NT2/D1 (cell line): Measurements from ENCODE around the gene MMP11.

ENCODE experiments used
- DNase-seq: peaks from one replicate; pipeline ENCODE4 v3.0.0-alpha.2; 2011; ENCODE audit warnings: low read depth, low spot score
- H3K27me3 ChIP-seq: 2 replicates; pipeline ENCODE4 v1.6.0; 2011; ENCODE audit warnings: mild to moderate bottlenecking; ENCODE audit not compliant: insufficient read length, insufficient read depth
- H3K36me3 ChIP-seq: 2 replicates; pipeline ENCODE4 v1.6.1; 2011; ENCODE audit warnings: mild to moderate bottlenecking, low read length, mixed read lengths; ENCODE audit not compliant: insufficient read depth, insufficient read length
- H3K4me1 ChIP-seq: 2 replicates; pipeline ENCODE4 v1.5.1; 2011; ENCODE audit not compliant: insufficient read depth, insufficient read length
- H3K4me3 ChIP-seq: 2 replicates; pipeline ENCODE4 v1.5.1; 2011; ENCODE audit warnings: low read depth; ENCODE audit not compliant: insufficient read length
- H3K9ac ChIP-seq: 2 replicates; pipeline ENCODE4 v1.6.0; 2011; ENCODE audit warnings: low read depth; ENCODE audit not compliant: insufficient read length
- H3K9me3 ChIP-seq: 2 replicates; pipeline ENCODE4 v1.5.1; 2011; ENCODE audit warnings: mild to moderate bottlenecking, low read length; ENCODE audit not compliant: insufficient read depth
- SUZ12 ChIP-seq: IDR thresholded peaks from 2 replicates; pipeline ENCODE4 v1.6.1; 2011; ENCODE audit not compliant: insufficient read length, insufficient read depth; ENCODE audit errors: extremely low read depth
- YY1 ChIP-seq: IDR thresholded peaks from 2 replicates; pipeline ENCODE4 v1.6.1; 2011; ENCODE audit not compliant: insufficient read length, insufficient read depth
- ZNF274 ChIP-seq: IDR thresholded peaks from 2 replicates; pipeline ENCODE4 v1.6.1; 2011; ENCODE audit warnings: mild to moderate bottlenecking, low read depth, low read length

MMP11 gene

DNA sequence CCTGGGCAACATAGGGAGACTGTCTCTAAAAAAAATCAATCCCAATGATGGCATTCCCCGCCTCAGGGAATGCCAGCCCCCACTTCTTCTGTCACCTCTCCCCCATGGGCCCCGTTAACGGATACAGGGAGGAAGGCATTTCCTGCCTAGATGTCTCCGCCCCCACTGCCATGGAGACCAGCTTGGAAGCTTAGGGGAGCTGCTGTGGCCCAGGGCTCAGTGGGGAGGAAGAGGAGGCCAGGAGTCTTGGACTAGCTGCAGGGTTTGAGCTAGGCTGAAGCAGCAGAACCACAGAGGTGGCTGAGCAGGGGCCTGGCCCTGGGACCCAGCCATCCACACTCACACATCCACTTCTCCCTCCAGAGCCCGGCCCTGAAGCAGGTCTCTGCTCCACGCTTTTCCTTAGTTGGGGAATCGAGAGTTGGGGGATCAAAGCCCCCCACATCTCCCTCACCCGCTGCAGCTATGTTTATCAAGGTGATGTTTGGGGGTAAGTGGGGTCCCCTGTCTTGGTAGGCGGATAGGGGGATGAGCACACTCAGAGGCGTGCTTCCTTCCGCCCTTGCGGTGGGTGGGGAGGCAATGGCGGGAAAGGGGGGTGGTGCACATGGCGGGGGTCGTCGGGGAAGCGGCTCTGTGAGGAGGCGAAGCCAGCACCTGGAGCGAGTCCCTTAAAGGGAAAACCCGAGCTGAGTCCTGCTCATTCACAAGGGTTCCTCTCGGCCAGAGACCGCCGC, 9.6 kb upstream of the MMP11 start, which contains the start of gene C22orf15:
Gene C22orf15 (plus strand): TSS at position 149 of the 737 bp plus-strand sequence. CDS start 317 bp downstream, at position 466.
- Histone ChIP-seq H3K4me1 (peaks cover 9% of the 10 kb centered on the region), H3K9ac (no peak within 1 kb of the TSS), H3K9me3 (no peaks in the 10 kb centered on the region), H3K4me3 (no peak within 1 kb of the TSS), H3K27me3 (no peaks in the 10 kb centered on the region), H3K36me3 (peaks cover 20% of the 10 kb centered on the region)
- no peak for DNase-seq
- no peak for TF ChIP-seq YY1
- TF ChIP-seq SUZ12 = no peak
- TF ChIP-seq ZNF274 = no peak

DNA sequence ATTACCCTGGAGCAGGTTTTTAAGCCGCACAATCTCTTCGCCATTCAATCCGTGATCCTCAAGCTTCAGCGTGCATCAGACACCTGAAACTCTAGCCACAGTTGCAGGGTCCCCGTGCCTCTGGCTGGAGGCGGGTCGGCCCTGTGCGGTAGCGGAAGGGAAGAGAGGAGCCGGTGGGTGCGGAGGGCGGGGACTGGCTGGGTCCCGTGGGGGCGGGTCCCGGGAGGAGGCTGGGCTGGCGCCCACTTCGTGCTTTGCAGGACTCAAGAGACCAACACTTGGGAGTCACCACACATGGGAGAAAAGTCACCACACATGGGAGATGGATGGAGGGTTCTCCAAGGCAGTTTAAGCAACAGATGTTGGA, 9.1 kb upstream of the MMP11 start:
- peaks cover 20% of the 10 kb centered on the region for H3K36me3 ChIP-seq
- peaks cover 9% of the 10 kb centered on the region for H3K4me1 ChIP-seq
- no peaks in the 10 kb centered on the region for H3K9me3 ChIP-seq
- no peak overlapping the region for H3K9ac ChIP-seq
- DNase-seq = no peak
- no peak for TF ChIP-seq ZNF274
- TF ChIP-seq YY1 = no peak
- TF ChIP-seq SUZ12 = no peak
- H3K4me3 ChIP-seq = no peak overlapping the region
- H3K27me3 ChIP-seq = no peaks in the 10 kb centered on the region

DNA sequence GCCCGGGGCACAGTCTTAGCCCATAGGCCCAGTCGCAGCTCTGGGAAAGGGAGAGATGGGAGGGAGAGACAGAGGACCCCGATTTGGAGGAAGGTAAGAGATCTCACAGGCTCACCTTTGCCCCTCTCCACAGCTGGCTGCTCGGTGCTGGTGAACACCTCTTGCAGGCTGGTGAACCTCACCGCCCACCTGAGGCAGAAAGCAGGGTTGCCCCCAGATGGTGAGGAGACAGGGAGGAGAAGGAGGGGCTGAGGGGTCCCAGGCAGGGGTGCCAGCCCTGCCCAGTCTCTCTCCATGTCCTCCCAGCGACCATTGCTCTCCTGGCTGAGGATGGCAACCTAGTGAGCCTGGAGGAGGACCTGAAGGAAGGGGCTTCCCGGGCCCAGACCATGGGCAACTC, 8.7 kb upstream of the MMP11 start:
- no peak for DNase-seq
- Histone ChIP-seq H3K9me3 (no peaks in the 10 kb centered on the region), H3K4me1 (peaks cover 9% of the 10 kb centered on the region), H3K27me3 (peaks cover under 1% of the 10 kb centered on the region), H3K36me3 (peaks cover 20% of the 10 kb centered on the region), H3K4me3 (no peak overlapping the region), H3K9ac (no peak overlapping the region)
- TF ChIP-seq YY1 (no peak), SUZ12 (no peak), ZNF274 (no peak)

GRCh38 chr22:23764899-23765881, 7.5 kb upstream of the MMP11 start:
- Histone ChIP-seq H3K4me1 (peaks cover 15% of the 10 kb centered on the region), H3K4me3 (no peak overlapping the region), H3K27me3 (peaks cover 9% of the 10 kb centered on the region)

GRCh38 chr22:23767303-23767672, 5.4 kb upstream of the MMP11 start:
- H3K4me1 ChIP-seq = peaks cover 16% of the 10 kb centered on the region
- H3K9ac ChIP-seq = peak overlapping the region; percentile 85

More at GRCh38 chr22:23764899-23765881, 7.5 kb upstream of the MMP11 start:
- no peak for DNase-seq
- Histone ChIP-seq H3K9me3 (no peaks in the 10 kb centered on the region), H3K9ac (peak overlapping the region; percentile 18), H3K36me3 (peaks cover 20% of the 10 kb centered on the region)
- TF ChIP-seq SUZ12 (no peak), ZNF274 (no peak), YY1 (no peak)

GRCh38 chr22:23767673-23768548, 4.7 kb upstream of the MMP11 start, which contains the start of gene CHCHD10:
Gene CHCHD10, minus strand, starts transcription at chr22:23767972. Its CDS starts 98 bp downstream, at chr22:23767874.
- DNase-seq = no peak
- Histone ChIP-seq H3K4me3 (peak within 1 kb of the TSS; percentile 68), H3K27me3 (peaks cover 17% of the 10 kb centered on the region), H3K36me3 (peaks cover 20% of the 10 kb centered on the region), H3K9ac (peak within 1 kb of the TSS; percentile 85), H3K4me1 (peaks cover 15% of the 10 kb centered on the region), H3K9me3 (no peaks in the 10 kb centered on the region)
- TF ChIP-seq ZNF274 (no peak), YY1 (peak; percentile 24), SUZ12 (no peak)

More at GRCh38 chr22:23767303-23767672, 5.4 kb upstream of the MMP11 start:
- peaks cover 20% of the 10 kb centered on the region for H3K36me3 ChIP-seq
- peaks cover 14% of the 10 kb centered on the region for H3K27me3 ChIP-seq
- TF ChIP-seq YY1 (no peak), SUZ12 (no peak), ZNF274 (no peak)
- DNase-seq = no peak
- no peaks in the 10 kb centered on the region for H3K9me3 ChIP-seq
- peak overlapping the region; percentile 68 for H3K4me3 ChIP-seq
